ENCODE measurements around the gene MCRIP2.

- no peak for TF ChIP-seq CTCF (IDR thresholded peaks at IDR 0.05)
- TF ChIP-seq POLR2A (IDR thresholded peaks at IDR 0.05): no peak
These were observed 17.0 kb upstream of the MCRIP2 start for GRCh38 chr16:624526-625070.

Data from adrenal gland (tissue), 5 donors.